ENCODE data around the gene LMX1B.

The LMX1B gene

DNA sequence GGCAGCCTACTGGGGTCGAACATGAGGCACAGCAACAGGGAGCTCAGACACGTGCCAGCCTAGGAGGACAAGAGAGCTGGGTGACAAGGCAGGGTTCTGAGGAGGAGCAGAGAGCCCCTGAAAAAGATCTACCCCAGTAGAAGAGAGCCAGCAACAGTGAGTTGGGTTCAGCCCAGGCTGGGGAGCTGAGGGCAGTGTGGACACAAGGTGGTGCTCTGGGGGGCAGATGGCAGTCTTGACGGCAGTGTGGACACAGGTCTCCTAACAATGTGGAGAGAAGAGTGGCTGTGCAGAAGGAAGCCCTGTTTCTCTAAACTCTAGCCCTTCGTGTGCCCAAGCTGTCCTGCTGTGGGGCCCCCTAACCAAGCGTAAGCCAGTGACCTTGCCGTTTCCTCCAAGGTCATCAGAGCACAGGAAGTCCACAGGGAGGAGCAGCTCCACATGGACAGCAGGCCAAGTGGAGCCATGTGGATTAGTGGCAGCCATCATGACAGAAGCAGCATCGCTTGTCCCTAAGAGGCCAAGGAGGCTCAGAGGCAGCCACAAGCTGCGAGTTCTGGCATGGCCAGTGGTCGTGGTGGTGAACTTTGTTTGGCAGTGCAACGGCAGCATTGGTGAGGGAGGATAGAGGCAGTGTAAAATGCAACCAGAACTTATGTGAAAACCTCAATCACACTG, 25.1 kb upstream of the LMX1B start:
- no peak overlapping the region for H3K4me3 ChIP-seq (ENCODE audit: low read depth, low read length)
- POLR2A ChIA-PET: no interaction called here
- TF ChIP-seq, protein P1, sequence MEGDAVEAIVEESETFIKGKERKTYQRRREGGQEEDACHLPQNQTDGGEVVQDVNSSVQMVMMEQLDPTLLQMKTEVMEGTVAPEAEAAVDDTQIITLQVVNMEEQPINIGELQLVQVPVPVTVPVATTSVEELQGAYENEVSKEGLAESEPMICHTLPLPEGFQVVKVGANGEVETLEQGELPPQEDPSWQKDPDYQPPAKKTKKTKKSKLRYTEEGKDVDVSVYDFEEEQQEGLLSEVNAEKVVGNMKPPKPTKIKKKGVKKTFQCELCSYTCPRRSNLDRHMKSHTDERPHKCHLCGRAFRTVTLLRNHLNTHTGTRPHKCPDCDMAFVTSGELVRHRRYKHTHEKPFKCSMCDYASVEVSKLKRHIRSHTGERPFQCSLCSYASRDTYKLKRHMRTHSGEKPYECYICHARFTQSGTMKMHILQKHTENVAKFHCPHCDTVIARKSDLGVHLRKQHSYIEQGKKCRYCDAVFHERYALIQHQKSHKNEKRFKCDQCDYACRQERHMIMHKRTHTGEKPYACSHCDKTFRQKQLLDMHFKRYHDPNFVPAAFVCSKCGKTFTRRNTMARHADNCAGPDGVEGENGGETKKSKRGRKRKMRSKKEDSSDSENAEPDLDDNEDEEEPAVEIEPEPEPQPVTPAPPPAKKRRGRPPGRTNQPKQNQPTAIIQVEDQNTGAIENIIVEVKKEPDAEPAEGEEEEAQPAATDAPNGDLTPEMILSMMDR (IDR thresholded peaks at IDR 0.05; ENCODE audit: insufficient read depth, low read length, missing control alignments): no peak
- DNase-seq (ENCODE audit: low read depth, low spot score): no peak
- CTCF ChIA-PET: interaction anchor here (1.4 kb wide), 1 partner anchor 31 kb away, joined by 6 read pairs; no protein-coding TSS in a partner anchor

DNA sequence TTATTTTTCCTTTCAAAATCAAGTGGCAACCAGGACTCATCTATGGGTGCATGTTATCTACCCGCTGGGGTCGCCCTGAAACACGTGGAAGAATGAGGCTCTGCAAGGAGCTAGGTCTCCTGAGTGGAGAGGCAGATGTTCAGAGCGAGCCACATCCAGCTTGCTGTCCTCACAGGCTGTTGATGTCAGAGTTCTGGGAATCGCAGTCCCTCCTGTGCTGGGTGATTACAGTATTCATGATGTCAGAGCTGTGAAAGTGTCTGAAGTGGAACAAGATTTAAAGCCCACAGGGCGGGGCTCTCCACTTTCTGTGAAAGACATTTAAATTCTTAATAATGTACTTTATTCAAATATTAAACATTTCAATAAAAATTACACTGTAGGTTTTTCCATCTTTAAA, 24.4 kb upstream of the LMX1B start:
- CTCF ChIA-PET: interaction anchor here (1.4 kb wide), 1 partner anchor 31 kb away, joined by 6 read pairs; no protein-coding TSS in a partner anchor
- POLR2A ChIA-PET: no interaction called here

DNA sequence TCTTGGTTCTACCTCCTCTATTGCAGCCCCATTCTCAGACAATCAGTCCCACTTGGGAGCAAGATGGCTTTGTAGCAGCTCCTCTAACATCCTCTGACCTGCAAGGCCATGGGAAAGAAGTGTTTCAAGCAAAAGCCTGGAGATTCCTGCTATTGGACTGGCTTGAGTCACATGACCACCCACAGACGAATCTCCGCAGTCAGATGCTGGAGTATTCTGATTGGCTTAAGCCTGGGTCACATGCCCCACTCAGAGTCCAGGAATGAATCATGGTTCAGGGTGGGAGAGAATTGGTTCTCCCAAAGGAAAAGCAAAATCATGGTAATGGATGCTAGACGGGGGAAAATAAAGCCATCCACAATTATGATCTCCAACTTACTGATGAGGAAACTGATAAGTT, 22.6 kb upstream of the LMX1B start:
- POLR2A ChIA-PET: no interaction called here
- TF ChIP-seq, protein P1 (IDR thresholded peaks at IDR 0.05; ENCODE audit: insufficient read depth, low read length, missing control alignments): no peak
- no peak for DNase-seq (ENCODE audit: low read depth, low spot score)
- CTCF ChIA-PET: interaction anchor here (1.3 kb wide), 1 partner anchor 12 kb away, joined by 4 read pairs; no protein-coding TSS in a partner anchor
- H3K4me3 ChIP-seq (ENCODE audit: low read depth, low read length): no peak overlapping the region

More for the DNA sequence above, 24.4 kb upstream of the LMX1B start:
- DNase-seq (ENCODE audit: low read depth, low spot score): no peak
- TF ChIP-seq, protein P1 (IDR thresholded peaks at IDR 0.05; ENCODE audit: insufficient read depth, low read length, missing control alignments): no peak
- H3K4me3 ChIP-seq (ENCODE audit: low read depth, low read length): no peak overlapping the region

DNA sequence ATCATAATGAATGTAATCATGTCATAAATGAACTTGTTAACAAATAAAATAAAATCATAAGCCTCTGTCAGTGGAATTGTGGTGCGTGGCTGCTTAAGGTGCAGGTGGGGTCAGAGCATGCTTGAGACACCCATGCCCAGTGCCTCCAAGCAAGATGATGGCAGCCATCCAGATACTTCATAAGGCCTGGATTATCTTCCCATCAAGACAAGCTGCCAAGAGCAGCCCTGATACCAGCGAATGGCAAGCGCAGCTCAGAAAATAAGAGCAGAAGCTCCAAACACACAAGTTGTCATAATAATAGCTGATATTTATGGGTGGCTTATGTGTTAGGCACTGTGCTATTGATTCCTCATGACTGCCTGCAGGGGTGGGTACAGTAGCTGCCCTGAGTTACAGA, 21.8 kb upstream of the LMX1B start:
- no peak overlapping the region for H3K4me3 ChIP-seq (ENCODE audit: low read depth, low read length)
- POLR2A ChIA-PET: no interaction called here

DNA sequence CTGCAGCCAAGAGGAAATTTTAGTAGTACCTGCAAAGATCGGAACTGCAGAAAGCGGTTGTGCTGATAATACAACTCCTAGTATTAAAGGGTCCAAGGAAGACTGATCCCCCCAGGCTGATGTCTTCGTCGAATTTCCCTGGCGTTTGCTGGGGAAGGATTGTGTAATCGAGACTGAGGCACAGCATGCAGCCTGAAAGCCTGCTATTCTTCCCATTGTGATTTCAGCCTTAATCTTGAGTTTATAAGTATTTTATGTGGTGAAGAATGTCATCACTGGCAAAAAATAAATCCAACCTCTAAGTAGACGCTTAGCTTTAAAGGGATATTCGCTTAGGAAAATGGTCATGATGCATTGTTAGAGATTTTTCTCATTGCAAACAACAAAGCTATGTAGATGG, 21.3 kb upstream of the LMX1B start:
- CTCF ChIA-PET: interaction anchor here (1.3 to 2.2 kb wide), 2 partner anchors 11 to 92 kb away, joined by 4 to 7 read pairs; no protein-coding TSS in a partner anchor
- no peak overlapping the region for H3K4me3 ChIP-seq (ENCODE audit: low read depth, low read length)
- POLR2A ChIA-PET: no interaction called here
- TF ChIP-seq, protein P1 (IDR thresholded peaks at IDR 0.05; ENCODE audit: insufficient read depth, low read length, missing control alignments): no peak
- DNase-seq (ENCODE audit: low read depth, low spot score): no peak

More for the DNA sequence above, 21.8 kb upstream of the LMX1B start:
- no peak for DNase-seq (ENCODE audit: low read depth, low spot score)
- CTCF ChIA-PET: interaction anchor here (1.3 kb wide), 1 partner anchor 11 kb away, joined by 4 read pairs; no protein-coding TSS in a partner anchor
- TF ChIP-seq, protein P1 (IDR thresholded peaks at IDR 0.05; ENCODE audit: insufficient read depth, low read length, missing control alignments): no peak

DNA sequence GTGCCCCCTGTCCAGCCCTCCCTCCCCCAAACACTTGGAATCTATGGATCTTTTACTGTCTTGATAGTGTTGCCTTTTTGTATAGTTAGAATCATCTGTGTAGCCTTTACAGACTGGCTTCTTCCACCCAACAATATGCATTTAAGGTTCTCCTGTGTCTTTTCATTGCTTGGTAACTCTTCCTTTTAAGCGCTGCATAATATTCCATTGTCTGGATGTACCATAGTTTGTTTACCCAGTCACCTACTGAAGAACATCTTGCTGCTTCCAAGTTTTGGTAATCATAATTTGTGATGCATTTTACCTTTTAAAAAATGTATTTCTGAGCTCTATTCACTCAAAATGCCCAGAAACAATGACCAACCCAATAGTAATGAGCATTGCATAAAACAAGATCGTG, 17.7 kb upstream of the LMX1B start:
- ChIA-PET CTCF (no interaction called here), POLR2A (interaction anchor here (0.7 kb wide), 1 partner anchor 102 kb away, joined by 3 read pairs; no protein-coding TSS in a partner anchor)
- H3K4me3 ChIP-seq (ENCODE audit: low read depth, low read length): no peak overlapping the region
- TF ChIP-seq, protein P1 (IDR thresholded peaks at IDR 0.05; ENCODE audit: insufficient read depth, low read length, missing control alignments): no peak
- DNase-seq (ENCODE audit: low read depth, low spot score): no peak

Data from AG04449 (cell line).